Epidermal melanocyte (primary cell): Measurements from ENCODE around the gene TATDN2.
"Not testable (repeated sequence)": the region's sequence is repeated elsewhere in the genome, so short reads cannot be mapped to it uniquely, and the experiment has no call there.

Experiments used
- DNase-seq: peaks from one replicate; pipeline ENCODE4 v3.0.0; 2011; ENCODE audit warnings: low spot score; ENCODE audit not compliant: insufficient read length

The TATDN2 gene

DNA sequence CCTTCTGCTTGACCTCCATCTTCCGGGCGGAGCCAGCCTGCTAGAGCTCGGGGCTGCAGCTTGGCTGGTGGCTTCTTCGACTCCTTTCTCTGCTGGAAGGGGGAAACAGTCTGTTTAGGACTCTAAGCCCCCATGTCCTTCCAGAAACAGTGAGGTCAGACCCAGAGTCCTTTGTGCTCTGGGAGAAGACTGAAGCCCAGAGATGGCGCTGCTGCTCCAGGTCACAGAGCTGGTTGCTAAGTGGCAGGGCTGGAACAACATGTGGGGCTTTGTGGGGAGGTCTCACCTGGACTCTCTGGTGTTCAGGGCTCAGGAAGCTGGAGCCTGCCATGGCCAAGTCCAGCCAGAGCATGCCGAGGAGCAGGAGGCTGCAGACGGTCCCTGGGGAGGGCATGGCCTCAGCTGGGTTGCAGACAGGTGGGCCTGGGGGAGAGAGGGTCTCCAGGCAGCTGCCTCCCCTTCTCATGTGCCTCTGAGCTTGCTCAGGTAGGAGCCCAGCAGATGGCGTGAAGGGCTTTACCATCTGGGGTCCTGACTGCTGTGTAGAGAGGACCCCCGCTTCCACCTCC, 41.6 kb downstream of the TATDN2 start:
- no peak for DNase-seq

DNA sequence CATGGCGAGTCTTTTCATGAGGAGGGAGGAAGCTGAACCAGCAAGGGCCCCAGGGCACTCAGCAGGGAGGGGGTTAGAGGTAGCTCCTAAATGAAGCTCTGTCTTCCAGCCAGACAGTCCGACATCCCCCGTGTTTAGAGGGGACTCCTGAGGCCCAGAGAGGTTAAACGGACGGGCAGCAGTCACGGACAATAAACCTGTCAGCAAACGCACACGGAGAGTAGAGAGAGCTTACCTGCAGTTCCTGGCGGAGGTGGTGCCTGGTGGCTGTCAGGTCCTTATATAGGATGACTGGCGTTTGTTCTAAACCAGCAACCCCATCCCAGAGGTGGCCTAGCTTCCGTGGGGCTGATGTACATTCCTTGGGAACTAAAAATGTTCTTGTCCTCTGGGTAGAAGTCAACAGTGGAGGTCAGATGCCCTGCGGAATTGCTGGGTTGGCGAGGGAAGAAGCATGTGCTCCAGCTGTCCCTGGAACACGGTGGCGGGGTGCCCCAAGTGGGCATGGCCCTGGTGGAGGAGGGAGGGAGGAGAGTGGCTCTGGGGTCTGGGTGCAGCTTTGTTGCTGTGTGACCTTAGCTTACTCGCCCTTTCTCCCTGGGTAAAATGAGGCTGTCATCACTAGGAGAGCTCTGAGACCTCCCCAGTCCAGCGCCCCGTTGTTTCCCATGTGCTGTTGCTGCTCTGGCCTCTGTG, 42.4 kb downstream of the TATDN2 start:
- DNase-seq: no peak

DNA sequence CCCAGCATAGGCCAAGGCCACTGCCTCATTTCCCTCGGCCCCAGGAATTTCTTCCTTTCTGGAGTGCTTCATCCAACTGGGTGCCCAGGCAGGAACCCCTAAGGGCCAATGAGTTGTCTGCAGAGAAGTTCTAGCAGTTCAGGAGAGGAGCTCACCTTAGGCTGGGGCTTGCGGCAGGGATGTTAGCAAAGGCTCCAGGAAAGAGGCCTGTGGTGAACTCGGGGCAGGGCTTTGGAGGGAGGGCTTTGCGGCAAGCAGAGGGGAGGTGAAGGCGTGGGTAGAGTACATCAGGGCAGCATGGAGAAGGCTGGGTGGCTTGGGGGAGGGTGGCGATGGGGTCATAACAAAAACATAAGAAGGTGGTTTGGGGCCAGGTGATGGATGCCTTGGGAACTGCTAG, 43.4 kb downstream of the TATDN2 start:
- DNase-seq: no peak

DNA sequence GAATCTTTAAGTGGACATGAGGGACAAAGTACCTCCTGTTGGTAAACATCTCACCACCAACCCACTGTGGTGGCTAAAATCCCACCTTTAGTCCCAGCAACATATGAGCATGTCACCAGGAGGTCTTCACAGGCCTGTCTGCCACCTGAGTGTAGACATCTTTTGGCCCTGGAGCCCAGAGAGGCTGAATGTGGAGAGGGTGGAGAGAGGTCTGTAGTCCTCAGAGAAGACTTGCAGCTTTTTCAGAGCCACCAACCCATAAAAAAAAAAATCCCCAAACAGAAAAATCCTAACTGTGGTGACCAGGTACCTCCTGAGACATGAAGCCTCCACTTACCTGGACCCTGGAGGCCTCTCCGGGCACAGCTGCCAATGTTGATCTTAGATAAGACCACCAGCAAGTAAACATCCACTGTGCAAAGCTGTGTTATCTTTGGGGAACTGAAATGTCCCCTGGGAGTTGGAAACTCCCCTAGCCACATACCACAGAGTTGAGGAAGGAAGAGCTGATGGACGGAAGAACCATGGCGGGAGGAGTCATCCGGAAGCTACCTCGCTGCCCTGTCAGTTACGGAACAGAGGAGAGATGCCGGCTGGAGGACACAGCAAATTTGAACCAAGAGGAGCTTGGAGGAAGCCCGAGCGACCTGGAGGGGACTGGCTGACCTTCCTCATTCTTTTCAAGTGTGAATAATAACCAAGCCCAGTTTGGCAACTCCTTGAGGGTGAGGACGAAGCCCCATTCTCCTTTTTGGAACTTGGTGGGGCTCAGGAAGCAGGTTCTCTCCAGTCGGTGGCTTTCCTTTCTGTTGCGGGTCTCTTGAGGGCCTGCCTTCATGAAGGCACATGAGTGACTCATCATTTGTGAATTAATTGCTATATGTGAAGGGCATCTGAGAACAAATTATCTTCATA, 44.5 kb downstream of the TATDN2 start, which contains the start of gene GHRL:
Gene GHRL (minus strand): TSS at position 443 of the 915 bp plus-strand sequence. CDS start 2,767 bp downstream, outside the sequence.
- DNase-seq: no peak

DNA sequence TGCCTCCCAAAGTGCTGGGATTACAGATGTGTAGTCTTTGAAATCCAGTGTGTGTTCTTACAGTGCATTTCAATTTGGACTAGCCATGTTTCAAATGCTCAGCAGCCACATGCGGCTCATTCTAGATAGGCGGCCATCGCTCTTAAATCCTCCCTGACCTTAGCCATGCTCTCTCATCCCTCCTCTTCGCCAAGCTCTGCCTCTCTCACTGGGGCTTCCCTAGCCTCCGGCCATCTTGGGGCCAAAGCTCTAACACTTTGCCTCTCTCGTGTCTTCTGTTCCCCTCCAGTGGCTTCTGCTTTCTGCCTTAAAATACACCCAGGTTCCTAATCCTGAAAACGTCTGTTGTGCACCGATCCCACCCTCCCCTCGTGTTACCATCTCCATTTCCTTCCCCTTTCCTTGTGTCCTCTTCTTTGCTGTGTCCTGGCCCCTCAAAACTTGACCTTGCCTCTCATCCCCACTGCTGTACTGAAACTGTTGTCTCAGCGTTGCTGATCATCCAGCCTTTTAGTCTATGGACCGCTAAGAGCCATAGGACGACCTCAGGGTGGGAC, 45.8 kb downstream of the TATDN2 start:
- no peak for DNase-seq

DNA sequence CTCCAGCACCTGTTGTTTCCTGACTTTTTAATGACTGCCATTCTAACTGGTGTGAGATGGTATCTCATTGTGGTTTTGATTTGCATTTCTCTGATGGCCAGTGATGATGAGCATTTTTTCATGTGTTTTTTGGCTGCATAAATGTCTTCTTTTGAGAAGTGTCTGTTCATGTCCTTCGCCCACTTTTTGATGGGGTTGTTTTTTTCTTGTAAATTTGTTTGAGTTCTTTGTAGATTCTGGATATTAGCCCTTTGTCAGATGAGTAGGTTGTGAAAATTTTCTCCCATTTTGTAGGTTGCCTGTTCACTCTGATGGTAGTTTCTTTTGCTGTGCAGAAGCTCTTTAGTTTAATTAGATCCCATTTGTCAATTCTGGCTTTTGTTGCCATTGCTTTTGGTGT, 49.8 kb downstream of the TATDN2 start:
- DNase-seq: not testable (repeated sequence)

DNA sequence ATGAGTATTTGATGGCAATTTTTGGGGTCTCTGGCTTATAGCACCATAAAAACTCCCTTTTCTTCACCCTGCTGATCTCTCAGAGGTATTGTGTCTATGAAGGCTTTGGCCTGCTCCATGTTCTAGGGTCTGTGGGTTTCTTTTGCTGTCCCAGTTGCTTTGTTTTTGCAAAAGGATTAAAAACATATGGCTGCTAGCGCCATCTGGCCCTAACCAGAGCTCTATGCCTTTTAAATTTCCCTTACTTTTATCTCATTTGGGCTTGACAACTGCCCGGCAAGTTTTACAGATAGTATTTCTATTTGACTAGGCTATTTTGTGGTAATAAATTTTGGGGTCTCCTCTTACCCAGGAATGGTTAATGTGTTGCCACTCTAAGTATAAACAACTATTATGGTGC, 50.9 kb downstream of the TATDN2 start:
- DNase-seq: no peak

DNA sequence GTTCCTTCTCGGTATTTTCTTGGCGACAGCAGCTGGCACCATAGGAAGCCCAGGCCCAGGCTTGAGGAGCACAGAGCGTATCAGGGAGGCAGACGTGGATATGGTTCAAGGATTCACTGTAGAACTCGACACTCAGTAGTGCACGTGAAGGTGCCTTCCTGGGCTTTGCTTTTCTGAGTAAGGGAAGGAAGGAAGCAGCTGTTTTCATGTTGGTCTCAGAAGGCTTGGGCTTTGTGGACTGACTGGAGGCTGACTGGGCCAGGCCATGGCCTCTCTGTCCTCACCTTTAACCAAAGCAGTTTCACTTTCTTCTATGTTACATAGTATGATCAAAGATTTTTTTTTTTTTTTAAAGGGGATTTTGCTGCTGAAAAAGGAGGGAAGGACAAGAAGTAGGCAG, 51.4 kb downstream of the TATDN2 start:
- DNase-seq: no peak

DNA sequence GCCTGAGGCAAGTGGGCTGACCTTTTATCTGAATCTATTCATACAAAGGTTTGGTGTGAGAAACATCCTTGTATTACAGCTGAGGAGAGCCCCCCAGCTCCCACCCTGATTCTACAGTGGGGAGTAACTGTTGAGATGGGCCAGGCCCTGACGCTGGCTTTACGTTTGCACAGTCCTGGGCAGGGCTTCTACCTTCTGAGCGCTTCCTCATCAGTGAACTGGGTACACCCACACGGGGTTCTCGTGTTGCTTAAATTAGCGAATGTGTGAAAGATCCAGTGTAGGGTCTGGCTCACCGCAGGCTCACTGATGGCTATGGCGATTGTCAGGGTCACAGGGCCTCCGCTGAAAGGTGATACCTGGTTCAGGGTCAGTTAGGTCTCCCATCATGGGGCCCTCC, 51.8 kb downstream of the TATDN2 start:
- DNase-seq: no peak

DNA sequence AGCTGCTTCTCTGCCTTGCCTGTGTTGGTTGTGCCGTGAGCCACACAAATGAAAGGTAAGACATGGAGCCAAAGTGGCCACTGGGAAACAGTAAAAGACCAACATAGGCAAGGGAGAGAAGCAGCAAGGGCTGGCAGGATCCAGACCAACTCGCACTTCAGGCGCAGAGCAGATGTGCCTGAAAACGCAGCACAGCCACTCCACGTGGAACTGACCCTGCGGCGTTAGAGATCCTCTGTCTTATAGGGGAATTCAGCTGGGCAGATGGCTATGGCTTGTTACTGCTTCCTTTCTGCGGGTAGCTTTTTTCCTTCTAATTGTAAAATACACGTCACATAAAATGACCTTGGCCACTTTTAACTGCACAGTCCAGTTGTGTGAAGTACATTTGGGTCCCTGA, 54.8 kb downstream of the TATDN2 start:
- no peak for DNase-seq

DNA sequence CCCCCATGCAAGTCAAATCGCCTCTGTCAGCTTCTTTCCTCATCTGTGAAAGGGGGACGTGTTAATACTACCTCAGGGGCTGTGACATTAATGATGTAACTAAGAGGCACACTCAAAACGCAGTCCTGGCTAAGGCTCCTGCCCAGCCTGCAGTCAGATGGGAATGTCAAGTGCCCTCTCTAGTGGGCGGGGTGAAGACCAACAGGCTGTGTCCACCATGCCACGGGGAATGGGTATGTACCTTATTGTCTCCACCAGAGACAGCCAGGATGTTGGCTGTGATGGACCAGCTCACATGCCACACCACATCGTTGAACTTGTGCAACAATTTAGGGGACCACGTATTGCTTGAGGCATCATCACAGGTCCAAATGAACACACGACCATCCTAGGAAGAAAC, 55.5 kb downstream of the TATDN2 start:
- DNase-seq: no peak

DNA sequence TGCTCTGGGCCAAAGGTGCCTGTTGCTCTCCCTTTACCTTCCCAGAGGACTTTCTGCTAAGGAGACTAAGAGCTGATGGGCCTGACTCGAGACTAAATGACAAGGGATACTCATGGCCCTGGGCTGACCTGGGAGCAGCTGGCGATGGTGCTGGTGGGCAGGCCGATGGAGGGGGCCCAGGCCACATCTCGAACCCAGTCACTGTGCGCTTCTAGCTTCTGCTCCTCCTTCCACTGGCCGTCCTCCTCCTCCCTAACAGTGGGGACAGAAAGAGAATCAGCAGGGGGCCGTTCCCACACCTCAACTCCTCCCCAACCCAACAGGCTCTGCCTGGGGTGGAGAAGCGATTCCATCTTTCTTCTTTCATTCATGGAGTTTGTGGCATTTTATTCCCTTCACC, 56.6 kb downstream of the TATDN2 start:
- DNase-seq: no peak

DNA sequence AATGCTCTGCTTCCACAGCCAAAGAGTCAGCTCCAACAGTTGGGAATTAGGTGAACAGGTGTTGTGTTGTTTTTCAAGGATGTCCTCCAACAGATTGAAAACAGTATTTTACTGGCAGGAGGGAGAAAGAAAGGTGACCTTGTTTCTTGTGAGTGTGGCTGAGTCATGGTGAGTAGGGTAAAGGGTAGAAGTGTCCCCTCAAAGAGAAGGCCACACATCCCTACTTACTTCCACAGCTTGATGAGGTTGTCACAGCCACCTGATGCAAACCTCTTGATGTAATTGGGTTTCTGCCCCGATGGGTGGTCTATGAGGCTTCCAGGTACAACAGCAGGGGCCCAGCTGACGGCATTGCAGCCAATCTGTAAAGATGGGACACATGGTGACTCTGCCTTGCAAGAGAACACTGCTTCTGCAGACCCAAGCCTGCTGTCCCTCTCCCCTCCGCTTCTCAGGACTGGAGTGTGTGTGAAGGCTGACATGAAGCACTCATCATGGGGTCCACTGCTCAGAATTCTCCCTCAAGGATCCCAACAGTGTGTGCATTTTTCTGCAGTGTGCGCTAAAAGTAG, 57.2 kb downstream of the TATDN2 start:
- DNase-seq: no peak

DNA sequence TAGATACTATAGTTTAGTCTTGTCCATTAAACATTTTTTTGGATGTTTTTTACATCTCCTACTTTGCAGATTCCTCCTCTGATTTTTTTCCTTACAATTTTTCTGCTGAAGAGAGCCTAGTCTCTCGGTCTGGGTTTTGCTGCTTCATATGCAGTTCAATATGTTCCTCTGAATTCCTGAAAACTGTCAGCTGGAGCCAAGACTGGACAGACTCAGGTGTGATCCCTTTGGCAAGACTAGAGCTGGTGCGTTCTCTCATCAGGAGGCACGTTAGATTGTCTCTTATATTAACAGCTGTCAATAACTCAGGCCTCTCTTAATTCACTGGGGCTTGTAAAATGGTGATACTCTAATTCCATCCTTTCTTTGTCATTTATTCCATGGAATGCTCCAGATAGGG, 57.9 kb downstream of the TATDN2 start:
- DNase-seq: no peak

DNA sequence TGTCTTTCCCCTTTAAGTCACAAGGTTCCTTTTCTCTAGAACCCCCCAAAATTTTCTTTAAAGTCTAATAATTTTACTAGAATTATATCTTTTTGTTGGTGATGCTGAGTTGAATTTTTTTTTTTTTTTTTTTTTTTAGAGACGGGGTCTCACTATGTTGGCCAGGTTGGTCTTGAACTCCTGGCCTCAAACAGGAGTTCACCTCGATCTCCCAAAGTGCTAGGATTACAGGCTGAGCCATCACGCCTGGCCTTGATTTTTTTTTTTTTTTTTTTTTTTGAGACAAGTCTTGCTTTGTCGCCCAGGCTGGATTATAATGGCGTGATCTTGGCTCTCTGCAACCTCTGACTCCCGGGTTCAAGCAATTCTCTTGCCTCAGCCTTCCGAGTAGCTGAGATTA, 60.4 kb downstream of the TATDN2 start:
- no peak for DNase-seq

DNA sequence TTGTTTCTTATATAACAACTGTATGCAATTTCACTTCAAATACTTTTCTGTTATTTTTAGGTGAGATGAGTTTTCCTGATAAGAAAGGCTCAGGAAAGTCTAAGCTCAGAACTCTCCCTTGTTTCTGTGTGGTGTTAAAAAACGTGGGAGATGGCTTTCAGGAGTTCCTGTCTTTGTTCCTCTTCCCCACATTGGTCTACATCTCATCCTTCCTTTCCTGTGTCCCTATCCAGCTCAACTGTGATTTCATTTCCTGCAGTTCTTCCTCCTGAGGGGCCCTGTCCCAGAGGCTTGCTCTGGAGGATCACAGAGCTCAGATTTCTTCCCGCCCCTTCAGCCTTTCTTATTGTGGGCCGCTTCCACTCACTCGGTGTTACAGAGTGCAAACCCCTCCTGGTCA, 61.5 kb downstream of the TATDN2 start:
- DNase-seq: no peak

DNA sequence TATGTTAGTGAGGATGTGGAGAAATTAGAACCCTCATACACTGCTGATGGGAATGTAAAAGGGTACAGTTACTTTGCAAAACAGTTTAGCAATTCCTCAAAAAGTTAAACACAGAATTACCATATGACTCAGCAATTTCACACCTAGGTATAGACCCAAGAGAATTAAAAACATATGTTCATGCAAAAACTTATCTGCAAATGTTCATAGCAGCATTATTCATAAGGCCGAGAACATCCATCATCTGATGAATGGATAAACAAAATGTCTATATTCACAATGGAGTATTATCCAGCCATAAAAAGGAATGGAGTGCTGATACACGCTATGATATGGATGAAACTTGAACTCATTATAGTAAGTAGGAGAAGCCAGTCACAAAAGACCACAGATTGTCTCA, 62.3 kb downstream of the TATDN2 start:
- no peak for DNase-seq

DNA sequence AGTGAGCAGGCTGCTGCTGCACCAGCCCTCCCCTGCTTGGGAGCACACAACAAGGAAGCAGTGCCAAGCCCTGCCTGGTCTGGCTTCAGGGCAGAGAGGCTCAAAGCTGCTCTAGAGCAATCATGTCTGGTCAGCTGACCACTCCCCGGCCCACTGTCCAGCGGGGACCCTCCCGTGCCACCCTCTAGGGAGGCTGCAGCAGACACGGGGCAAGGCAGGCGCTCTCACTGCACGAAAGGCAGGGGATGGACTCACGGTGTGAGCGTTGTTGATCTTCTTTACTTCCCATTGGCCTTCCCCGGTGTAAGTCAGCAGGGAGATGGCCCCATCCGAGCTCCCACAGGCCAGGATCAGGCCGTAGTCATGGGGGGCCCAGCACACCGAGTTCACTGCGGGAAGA, 63.5 kb downstream of the TATDN2 start:
- no peak for DNase-seq

DNA sequence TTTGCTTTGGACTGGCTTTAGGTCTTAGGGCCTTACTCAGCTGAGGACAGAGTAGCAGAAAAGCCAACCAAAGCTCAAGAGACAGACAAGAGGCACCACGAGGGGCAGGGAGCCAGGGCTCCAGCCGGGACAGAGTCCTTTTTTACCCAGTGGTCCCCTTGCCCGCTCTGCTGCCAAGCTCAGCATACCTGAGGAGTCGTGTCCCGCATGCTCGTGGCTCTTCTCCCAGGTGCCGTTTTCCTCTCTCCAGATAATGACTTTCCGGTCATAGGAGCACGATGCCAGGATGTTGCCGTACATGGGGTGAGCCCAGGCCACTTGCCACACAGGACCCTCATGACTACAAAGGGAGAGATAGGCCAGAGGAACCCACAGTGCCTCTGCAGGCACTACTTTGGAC, 64.1 kb downstream of the TATDN2 start:
- no peak for DNase-seq

DNA sequence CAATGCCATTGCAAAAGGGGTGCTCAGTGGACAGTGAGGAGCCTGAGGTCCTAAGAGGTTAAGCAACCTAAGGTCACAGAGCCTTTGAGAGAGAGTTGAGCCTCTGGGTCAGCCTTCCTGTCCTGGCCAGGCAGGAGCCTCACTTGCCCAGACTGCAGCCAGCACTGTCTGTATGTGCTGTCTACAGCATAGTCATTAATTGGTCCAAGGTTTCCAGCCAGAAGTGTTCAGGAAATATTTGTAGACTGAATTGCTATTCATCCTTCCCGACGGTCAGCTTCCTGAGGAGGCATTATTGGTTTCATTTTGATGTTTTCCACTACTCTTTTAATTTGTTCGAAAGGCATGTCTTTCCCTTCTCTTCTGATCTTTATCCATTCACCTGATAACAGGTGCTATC, 64.6 kb downstream of the TATDN2 start:
- DNase-seq: no peak

DNA sequence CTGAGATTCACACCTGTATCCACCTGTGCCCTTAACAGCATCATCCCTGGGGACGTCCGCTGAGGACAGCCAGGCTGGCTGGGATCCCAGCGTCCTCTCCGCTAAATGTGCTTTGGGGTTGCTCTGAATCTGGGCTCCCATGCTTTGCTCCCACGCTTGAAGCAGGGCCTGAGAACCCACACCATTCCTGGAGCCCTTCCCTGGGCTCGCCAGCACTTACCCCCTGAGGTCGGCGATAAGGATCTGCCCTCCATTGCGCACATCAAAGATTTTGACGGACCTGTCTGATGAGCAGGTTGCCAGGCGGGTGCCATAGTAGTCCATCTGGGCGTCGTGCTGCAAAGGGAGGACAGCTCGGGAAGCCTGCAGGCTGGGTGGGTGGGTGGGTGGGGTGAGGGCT, 66.8 kb downstream of the TATDN2 start:
- no peak for DNase-seq
